Stimulated activated CD8-positive, alpha-beta memory T cell treated with anti-CD3 and anti-CD28 coated beads, Interleukin-15, amount 100 ng/mL, for 48 hours (primary cell): ENCODE data around the gene CLEC20A.

ENCODE experiments used
- DNase-seq, 2 donors: peaks; one replicate each; pipeline ENCODE4 v3.0.0-alpha.2; 2020; ENCODE audit warnings: low read depth in 2 of 2

Gene CLEC20A

GRCh38 chr1:178500091-178500770, 3.5 kb upstream of the CLEC20A start:
- no peak for DNase-seq

DNA sequence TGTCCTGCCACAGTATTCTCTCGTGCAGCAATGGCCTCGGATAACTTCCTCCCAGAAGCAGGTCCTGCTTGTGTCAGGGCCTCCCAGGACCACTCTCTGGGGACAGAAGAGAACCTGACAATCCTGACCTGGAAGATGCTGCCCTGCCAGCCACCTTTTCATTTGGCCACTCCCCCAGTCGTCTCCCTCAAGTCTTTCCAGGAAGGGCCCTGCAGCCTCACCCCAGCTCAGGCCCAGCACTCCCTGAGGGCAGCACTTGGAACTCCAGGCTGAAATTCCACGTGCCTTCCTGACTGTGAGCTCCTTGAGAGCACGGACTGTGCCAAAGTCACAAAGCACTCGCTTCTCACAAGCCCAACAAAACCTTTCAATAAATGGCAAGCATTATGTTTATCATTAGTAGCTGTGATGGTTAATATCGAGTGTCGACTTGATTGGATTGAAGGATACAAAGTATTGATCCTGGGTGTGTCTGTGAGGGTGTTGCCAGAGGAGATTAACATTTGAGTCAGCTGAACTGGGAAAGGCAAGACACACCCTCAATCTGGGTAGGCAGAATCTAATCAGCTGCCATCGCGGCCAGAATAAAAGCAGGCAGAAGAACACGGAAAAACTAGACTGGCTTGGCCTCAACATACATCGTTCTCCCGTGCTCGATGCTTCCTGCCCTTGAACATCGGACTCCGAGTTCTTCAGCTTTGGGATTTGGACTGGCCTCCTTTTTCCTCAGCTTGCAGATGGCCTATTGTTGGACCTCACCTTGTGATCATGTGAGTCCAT, 2.3 kb upstream of the CLEC20A start:
- no peak for DNase-seq

GRCh38 chr1:178497903-178498478, 1.2 kb upstream of the CLEC20A start:
- DNase-seq = no peak

DNA sequence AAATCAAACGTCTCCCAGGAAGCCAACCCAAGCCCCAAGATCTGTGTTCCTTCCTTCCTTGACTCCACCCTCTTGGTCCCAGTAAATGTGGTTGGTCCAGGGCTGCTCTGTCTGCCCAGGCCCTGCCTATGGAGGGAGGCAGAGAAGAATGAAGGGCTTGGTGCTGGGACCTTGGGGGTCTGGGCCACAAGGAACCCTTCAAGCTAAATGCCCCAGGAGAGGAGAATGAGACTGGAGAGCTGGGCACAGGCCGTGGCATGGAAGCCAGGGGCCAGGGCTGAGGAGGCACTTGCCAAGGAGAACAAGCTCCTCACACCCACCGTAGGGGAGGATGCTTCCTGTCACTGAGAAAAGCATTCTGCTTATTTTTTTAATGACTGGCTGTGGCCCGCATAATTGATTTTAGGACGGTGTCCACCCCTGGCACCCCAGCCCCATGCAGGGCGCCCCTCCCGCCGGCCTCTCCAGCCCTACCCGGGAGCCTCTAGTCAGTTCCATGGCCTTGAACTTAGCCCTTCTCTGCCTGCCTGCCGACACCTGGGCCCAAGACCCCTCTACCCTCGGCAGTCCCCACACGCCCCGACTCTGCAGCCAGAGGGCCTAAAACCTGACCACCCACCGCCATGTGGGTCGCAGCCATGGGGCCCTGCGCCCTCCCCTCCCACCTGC, 889 bp downstream of the CLEC20A start:
- DNase-seq = no peak

DNA sequence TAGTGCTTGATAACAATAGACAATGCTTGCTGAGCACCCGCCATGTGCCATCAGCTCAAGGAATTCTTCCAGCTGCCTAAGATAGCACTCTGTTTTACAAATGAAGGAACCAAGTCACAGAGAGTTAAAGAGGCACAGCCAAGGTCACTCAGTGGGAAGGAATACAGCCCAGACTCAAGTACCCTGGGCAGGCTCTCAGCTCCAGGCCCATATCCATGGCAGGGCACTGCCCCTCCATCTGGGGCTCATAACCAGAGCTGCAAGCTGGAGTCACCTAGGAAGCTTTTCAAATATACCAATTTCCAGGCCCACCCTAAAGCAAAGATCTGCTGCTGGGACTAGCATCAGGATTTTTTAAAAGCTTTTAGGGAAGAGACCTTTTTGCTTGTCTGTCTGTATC, 1.6 kb downstream of the CLEC20A start:
- no peak for DNase-seq

DNA sequence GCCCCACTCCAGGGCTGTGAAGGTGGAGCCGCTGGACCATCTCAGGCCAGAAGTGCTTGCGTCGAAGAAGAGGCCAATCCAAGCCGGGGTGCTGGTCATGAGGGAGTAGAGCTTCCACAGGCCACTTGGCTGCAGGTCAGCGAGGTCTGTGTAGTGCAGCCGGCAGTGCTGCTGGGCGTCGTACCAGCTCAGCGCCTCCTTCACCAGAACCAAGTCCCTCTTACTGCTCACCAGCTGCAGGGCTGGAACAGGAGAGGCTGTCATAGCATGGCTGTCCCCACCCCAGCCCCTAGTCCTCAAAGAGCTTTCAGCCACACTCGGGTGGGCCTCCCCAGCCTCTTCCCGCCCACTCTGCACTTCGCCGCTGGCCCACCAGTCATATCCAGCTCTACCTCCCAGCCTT, 2.2 kb downstream of the CLEC20A start:
- no peak for DNase-seq

- no peak for DNase-seq
Measured at GRCh38 chr1:178493301-178493741, 3.4 kb downstream of the CLEC20A start.

- DNase-seq = no peak
Measured at GRCh38 chr1:178492341-178492740, 4.4 kb downstream of the CLEC20A start.

- no peak for DNase-seq
Measured at GRCh38 chr1:178491721-178492120, 5.0 kb downstream of the CLEC20A start.

DNA sequence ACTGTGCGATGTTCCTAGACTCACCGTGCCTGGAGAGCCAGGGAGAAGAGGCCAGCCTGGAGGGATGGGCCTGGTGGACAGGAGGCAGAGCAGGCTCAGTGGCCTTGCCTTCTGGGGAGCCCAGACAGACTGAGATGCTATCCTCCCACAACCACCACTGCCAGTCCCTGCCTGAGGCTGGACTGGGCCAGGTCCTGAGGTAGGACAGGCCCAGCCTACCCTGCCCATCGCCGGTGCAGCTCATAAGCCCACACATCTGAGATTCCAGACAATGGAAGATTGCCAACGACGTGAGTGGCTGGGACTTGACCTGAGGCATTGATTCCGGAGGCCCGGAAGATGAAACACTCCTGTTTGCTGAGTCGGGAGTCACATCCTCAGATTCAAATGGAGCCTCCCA, 5.8 kb downstream of the CLEC20A start:
- no peak for DNase-seq

- no peak for DNase-seq
Measured at GRCh38 chr1:178490136-178490535, 6.6 kb downstream of the CLEC20A start.

- DNase-seq = no peak
Measured at GRCh38 chr1:178489399-178489798, 7.4 kb downstream of the CLEC20A start.

DNA sequence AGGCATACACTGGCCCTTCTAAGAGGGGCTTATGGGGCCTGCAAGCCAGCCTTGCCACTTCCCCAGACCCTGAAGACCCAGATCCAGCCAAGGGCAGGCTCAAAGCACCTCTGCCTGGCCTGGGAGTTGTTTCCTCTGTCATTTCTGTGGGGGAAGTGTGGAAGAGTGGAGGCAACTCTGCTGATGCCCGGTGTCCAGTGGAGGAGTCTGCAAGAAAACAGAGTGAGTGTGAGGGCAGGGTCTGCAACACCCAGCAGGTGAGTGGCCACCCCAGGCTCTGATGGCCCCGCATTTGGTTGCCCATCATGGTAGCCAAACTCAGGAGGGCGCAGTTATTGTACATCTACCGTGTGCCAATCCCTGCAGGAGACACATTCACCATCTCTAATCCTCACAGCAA, 8.4 kb downstream of the CLEC20A start:
- DNase-seq = no peak

- no peak for DNase-seq
Measured at GRCh38 chr1:178487070-178487615, 9.6 kb downstream of the CLEC20A start.

GRCh38 chr1:178486100-178487069, 10.4 kb downstream of the CLEC20A start:
- no peak for DNase-seq

DNA sequence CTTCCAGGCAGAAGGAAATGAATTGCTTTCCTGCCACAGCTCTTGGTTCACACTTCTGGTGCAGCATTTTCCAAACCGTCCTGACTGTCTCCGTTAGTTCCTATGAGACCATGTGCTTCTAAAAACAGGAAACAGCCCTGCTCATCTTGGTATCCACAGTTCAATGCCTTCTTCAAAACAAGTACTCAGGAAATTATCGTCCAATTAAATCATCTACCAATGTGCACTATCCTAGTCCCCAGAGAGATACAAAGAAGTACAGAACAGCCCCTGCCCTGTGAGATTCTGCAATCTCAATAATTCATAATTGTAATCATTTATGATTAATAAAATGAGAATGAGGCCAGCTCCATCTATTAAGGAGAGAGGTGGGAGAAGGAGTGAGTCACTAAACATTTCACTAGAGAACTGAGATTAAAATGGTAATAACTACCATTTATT, 11.2 kb downstream of the CLEC20A start:
- DNase-seq = no peak

DNA sequence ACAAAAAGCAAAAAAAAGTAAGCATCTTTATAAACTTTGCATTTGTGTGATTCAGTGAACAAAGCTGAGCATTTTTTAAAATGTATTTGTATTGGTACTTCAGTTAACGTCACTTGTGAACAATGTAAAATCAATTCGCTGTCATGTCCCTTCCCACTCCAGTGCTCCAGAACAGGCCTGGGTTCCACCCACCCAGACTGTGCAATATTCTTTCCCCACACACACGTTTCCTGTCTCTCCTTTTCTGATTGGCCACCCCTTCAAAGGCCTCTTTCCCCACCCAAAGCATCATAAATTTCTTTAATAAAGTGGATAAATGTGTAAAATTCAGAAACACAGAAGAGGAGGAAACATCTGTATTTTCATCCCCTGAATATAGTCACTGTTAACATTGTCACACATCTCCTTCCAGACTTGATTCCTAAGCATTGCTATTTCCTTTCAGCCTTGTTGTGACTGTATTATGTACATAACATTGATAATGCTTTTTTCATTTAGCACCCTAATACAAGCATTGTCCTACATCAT, 12.0 kb downstream of the CLEC20A start:
- no peak for DNase-seq

- no peak for DNase-seq
Measured at GRCh38 chr1:178483251-178483957, 13.4 kb downstream of the CLEC20A start.

- DNase-seq = no peak
Measured at GRCh38 chr1:178477841-178478240, 18.9 kb downstream of the CLEC20A start.

DNA sequence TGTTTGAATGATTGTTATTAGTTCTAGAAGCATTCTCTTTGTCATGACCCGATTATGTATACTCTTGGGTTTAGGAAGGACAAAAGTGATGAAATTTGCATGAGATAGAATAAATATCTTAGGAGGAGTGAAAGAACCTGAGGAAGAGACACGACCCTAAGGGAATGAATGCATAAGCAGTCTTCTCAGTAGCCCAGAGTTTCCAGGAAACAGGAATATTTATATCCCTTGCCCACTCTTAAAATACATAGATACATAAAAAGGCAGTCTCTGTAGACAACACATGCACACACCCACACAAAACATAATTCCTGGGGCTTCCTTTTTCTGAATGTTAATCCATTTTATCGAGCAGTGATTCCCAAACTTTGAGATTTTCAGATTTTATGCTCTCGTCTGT, 19.4 kb downstream of the CLEC20A start:
- DNase-seq = no peak
